OCI-M1 (cell line): ENCODE measurements around the gene CIP2A.
"Not testable (repeated sequence)": the region's sequence is repeated elsewhere in the genome, so short reads cannot be mapped to it uniquely, and the experiment has no call there.

Experiments
- DNase-seq: peaks from one replicate; lab custom pipeline; 2025; lab: John Stamatoyannopoulos, UW

Gene CIP2A

DNA sequence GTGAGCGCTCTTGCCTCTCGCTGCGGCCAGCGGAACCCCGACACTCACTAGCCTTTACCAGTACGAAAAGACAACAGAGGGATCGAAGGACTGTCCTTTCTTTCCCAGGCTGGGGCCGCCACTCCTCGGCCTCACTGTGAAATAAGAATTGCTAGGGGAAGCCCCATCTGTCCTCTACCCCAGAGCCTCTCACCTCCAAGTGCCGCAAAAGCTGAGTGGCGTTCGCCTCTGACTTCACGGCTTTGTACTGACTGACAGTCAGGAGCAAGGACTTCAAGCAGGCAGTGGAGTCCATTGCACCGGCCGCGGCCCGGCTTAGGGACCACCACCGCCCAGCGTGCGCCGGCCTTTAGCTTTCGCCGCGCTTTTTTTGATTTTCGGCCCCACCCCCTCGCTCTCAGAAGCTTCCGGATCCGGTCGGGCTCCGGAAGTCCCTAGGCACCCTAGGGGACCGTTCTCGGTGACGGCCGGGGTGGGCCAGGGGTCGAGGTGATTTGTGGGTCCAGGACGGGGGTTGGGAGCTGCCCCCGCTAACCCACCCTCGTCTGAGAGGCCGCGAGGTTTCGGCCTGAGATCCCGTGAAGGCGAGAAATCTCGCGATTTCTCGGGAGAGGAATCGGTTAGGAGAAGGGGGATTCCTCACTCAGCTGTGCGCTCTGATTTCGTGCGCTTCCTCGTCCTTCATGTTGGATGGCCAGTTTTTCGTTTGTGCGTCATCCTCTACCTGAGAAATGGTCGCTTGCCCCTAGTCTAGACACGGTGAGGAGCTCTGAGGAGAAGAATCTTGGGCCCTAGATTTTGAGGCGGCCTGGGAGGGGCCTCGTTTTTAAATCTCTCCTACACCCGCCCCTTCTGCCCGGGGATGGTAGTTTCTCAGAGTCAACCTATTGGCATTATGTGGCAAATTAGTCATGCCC, at the start of gene CIP2A, which contains the start of gene DZIP3:
Gene CIP2A, minus strand, starts transcription at position 358 of the 917 bp plus-strand sequence. Its CDS starts 63 bp downstream, at position 295.
Gene DZIP3, plus strand, starts transcription at position 642 of the 917 bp plus-strand sequence. CDS start 15,685 bp downstream, outside the sequence.
- DNase-seq, result peak; percentile 97

DNA sequence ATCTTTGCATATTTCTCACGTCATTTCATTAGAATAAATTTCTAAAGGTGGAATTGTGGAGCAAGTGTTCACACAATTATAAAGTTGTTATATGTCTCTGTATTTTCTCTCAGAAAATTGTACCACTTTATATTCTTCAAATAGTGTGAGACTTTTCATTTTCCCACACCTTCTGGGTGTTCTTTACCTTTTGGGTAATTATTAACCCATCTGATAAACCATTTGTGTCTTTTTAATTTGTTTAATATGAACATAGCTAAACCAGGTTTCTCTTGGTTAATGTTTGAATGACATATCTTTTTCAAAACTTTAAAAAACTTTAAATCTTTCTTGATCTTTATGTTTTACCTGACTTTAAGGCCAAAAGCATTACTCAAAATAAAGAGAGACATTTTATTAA, 40.7 kb upstream of the CIP2A start:
- DNase-seq, result no peak

DNA sequence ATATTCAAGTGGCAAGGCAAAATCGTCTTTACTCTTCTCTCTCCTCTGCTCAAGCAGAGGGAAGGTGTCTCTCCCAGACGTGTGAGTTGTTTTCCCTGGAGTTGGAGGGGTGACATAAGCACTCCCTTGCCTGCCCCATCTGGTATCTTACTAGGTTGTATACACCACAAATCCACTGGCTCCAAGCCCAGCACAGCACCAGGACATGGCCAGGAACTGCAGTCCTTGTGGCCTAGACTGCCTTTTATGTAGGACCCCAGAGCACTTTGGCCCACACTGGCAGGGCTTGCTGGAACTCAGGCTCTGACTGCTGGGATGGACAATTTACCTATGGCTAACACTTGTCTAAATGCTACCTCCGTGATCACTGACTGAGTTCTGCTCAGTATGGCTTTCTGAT, 34.3 kb upstream of the CIP2A start:
- DNase-seq, result no peak

DNA sequence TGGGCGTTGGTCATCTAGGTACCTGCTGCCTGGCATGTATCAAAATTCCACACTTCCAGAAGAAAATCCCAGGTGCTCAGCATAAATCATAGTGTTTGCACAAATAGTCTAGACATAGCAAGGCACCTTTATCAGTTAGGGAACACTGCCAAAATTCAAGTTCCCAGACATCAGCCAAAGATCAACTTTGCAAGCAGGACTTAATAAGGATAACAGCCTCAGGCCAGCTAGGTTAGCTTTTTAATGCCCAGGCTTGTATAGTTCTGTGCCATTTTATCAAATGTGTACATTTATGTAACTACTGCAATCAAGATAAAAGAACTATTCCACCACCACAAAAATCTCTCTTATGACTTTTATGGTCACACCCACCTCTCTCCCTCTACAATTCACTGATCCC, 31.0 kb upstream of the CIP2A start:
- DNase-seq, result no peak

DNA sequence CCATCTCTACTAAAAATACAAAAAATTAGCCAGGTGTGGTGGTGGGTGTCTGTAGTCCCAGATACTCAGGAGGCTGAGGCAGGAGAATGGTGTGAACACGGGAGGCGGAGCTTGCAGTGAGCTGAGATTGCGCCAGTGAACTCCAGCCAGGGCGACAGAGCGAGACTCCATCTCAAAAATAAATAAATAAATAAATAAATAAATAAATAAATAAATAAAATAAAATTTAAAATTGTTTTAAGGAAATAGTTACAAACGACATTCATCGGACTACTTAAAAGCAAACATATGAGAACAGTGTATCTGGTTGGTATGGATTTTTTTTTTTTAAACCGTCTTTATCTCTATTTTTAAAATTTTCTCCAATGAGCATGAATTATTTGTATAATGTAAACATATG, 26.9 kb upstream of the CIP2A start:
- not testable (repeated sequence) for DNase-seq

DNA sequence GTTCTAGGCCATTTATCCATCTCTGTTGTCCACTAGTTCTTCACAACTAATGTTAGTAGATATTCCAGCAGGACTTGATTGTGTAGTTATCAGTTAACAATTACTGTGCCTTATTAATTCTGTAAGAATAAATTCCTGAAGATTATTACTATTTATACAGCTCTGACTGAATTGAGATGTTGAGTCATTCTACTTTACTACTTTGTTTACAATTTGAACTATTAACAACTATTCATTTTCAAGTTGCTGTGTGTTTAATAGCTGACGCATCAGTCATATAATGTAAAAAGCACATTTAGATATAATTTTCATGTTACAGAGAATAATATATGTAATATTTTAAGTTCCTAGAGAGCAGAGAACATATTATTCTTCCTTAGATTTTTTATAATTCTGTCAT, 21.4 kb upstream of the CIP2A start:
- DNase-seq, result no peak

DNA sequence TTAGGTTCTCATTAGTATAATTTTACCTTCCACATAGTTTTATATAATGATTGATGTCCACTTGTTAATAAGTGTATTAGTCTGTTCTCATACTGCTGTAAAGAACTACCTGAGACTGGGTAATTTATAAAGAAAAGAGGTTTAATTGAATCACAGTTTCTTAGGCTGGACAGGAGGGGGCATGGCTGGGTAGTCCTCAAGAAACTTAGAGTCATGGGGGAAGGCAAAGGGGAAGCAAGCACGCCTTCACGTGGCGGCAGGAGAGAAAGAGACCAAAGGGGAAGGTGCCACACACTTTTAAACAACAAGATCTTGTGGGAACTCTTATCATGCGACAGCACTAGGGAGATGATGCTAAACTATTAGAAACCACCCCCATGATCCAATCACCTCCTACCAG, 19.5 kb upstream of the CIP2A start:
- peak; percentile 39 for DNase-seq

DNA sequence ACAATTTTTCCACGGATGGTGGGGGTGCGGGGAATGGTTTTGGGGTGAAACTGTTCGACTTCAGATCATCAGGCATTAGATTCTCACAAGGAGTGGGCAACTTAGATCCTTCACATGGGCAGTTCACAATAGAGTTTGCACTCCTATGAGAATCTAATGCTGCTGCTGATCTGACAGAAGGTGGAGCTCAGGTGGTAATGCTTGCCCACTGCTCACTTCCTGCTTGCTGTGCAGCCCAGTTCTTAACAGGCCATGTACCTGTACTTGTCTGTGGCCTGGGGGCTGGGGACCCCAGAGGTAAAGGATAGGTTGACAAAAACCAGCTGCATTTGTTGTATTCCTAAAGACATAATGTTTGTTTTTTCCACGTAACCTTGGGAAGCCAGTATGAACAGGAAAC, 16.3 kb upstream of the CIP2A start:
- DNase-seq, result no peak

DNA sequence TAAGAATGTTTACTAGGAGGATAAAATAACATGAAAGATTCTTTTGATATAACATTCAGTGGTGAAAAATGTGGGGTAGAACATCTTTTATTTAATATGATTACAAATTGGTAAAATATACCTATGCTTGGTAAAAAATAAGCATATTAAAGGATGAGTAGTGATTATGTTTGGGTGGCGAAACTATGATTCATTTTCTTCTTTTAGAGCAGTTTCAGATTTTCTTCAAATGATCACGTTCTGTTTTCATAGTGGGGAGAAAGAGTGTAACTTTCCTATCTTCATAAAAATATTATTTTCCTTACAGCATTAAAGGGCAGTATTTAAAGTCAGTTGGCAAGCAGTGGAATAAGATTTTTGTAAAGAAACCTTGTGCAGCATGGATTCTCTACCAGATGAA, 15.8 kb upstream of the CIP2A start:
- DNase-seq, result no peak

DNA sequence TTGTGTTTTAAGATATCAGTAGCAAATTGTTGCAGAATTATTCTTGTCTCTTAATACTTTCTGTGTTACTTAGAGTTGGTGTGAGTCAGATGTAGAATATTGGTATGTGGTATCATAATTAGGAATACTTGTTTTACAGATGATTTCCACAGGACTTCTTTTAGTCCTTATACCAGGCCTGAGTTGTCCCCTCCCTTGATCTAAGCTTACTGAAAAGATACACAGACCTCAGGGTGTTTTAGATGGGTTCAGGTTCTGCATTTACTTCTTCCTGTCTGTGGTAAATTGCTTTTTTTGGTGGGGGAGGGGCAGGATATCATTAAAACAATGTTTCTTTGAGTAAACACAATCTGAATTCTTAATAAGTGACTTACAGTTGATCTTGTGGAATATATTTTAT, 14.5 kb upstream of the CIP2A start:
- DNase-seq, result peak; percentile 69

DNA sequence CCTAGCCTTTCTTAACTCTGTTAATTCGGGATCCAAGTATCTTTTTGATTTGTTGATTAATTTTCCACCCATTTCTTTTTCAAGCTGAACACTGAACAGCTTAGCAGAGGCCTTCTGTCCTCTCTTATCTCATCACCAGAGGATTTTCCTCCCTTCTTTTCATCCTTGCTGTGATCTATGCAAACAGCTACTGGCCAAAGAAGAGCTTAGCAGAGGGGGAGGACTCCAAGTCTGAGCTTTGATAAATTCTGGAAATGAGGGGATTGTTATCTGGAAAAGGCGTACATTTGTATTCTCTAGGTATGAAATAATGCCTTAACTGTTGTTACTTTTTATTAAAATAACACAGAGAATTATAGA, 13.7 kb upstream of the CIP2A start:
- DNase-seq, result peak; percentile 43

DNA sequence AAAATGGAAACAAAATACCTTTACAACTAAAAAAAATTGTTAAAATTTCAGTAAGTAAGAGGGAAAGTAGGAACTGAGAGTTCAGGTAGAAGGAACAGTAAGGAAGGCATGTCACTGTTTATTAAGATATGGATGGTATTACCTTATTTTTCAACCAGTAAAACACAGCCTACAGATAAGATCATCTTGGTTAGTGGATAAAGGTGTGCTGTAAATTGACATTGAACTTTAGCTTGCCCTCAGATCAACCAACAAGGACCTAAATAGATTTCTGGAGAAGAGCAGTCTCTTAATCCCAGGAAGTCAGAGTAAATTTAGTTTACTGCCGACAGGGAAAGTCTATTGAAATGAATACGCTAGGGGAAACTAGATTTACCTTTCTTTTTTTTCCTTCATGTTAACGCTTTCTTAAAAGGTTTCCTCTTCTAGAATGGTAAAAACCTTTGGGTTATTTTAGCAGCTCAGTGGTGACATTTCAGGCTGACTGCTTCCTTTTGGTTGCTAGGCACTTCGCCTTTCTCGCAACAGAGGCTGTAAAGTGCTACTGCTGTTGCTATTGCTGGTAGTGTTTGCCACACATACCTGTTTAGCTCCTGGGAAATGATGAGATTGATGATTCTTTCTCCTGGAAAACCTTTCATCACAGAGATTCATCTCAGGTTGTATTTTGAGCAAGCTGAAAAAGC, 13.2 kb upstream of the CIP2A start:
- DNase-seq, result no peak

DNA sequence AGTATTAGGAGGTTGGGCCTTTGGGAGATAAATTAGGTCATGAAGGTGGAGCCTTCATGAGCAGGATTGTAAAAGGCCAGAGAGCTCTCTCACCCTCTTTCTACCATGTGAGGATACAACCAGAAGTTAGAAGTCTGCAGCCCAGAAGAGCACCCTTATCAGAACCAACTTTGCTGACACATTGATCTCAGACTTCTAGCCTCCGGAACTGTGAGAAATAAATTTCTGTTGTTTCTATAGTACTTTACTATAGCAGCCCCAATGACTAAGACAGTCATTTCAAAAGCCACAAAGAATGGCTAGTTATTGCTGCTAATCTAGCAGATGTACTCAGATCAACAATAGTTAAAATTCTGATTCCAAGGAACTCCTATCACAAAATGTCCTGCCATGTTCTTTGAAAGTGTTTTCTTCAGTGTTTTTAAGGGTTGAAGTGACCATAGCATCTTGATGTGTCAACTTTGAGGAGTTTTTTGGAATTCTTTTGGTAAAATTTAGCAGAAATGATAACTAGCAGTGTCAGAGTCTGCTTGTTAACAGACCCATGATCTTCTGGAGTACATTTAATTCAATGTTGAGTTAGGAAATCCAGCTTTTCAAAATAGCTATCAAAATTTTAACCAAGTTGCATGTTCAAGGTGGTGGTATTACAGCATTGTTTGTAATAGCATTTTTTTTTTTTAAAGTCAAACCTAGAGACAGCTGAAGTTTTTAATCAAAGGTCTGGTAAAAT, 10.6 kb upstream of the CIP2A start:
- DNase-seq, result peak; percentile 89

DNA sequence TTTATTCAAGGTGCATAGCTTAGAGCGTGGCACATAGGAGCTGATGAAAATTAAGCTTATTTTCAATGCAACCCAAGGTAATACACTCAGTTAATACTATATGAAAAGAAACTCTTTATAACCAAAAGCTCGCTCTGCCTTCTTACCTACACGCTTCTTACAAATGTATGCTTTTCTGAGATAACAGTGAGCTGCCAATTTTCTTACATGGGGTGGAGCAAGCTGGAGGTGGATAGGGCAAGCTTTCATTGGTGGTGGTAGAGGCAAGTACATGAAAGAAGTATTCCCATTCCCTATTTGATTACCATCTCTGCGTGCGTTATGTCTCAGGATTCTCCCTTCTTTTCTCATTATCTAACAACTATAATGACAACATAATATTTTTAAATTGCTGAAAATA, 9.1 kb upstream of the CIP2A start:
- DNase-seq, result peak; percentile 65

DNA sequence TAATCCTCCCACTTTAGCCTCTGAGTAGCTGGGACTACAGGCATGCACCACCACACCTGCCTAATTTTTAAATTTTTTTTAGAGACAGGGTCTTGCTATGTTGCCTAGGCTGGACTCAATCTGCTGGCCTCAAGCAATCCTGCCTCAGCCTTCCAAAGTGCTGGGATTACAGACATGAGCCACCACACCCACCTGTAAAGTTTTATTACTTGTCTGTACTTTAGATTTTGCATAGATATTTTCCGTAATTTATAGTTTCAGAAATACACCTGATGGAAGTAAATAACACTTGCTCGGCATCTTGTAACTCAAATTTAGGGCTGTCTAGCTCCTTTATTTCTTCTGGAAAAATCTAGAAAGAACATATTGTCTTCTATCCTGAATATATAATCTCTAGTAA, 6.1 kb upstream of the CIP2A start:
- DNase-seq, result no peak

DNA sequence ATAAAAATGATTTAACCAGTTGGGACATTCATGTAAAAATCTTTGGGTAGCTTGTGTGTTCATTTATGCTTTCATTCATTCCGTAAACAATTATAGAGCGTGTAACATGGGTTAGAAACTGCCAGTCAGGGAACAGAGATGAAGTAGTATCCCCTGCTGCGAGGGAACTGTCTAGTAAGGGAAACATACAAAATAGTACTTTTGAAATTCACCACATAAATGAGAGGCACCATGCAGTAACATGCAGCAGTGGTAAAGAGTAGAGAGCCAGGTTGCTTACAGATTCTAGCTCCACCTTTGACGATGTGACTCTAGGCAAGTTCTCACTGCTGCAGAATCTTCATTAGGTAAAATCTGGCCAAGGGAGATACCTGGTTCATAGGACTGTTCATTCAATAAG, 1.2 kb upstream of the CIP2A start:
- DNase-seq, result peak; percentile 23

DNA sequence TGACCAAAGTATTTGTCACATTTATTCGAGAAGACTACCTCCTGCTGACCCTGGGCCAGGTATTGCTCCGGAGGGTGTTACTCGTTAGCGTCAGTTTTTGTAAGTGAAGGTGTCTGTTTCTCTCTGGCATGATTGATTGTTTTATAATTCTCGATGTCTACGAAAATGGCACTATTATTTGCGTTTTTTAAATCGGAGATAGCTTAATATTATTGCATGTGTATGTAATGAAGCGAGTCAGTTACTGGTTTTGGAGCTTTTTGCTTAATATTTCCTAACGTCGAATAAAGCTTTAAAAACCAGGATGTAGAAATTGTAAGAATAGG, 723 bp upstream of the CIP2A start:
- no peak for DNase-seq

DNA sequence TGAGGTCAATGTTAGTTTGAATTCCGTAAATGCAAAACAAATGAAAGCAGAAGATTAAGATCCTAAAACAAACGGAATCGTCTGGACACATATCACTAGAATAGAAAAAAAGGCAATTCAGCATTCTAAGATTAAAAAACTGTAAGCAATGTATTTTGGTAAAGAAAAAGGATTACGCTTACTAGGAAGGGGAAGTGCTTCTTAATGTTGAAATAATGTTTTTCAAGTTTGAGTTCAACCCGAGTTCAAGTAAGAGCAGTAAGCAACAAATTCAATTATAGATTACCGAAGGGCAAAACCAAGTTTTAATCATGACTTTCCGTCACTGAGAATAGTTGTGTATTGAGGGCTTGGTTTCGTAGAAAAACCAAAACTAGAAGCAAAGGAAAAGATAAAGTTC, 637 bp downstream of the CIP2A start:
- DNase-seq, result peak; percentile 76

DNA sequence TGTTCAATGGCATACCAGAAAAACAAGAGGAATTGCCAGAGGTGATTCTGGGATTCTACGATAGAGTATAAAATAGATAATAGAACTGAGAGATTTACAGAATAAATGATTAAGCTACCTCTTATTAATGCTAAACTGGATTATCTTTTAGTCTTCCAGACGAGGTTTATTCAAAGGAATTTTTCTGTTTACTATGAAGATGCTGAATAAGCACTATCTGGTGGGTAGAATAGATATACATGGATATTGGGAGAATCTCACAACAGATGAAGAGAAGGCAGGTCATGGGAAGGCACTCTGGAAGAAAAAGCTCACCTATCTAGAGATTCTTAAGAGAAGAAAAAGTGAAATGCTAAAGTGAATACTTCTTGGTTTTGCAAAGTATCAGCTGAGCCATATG, 11.2 kb downstream of the CIP2A start:
- DNase-seq, result no peak

DNA sequence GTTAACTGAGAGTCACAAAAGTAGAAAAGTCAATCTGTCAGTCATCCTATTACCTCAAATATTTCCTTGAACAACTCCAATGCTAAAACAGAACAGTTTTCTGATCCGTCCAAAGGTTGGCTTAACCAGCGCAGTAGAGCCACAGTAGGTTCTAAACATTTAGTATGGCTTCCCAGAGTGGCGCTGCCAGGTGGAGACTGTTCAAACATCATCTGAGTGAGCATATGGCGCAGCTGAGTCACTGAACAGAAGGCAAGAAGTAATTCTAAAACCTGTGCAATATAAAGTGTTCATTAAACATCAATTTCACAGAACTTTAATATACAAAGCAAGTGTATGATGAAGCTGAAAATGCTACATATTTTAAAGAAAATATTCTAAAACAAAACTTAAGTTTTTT, 19.9 kb downstream of the CIP2A start:
- no peak for DNase-seq

DNA sequence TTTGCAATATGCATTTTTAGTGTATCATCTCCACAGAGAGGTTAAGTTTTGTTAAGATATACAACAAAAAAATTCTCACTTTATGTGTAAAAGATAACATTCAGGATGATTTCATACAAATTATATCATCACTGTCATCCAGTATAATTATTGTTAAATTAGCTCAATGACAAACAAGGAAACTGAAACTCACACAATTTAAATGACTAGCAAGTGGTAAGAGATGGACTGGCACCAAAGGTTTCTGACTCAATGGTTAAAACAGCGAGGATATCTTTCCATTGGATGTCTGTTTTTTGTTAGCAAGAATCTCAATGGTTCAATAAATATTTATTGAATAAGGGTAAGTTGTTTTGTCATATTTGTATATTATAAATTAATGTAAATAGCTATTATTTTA, 22.6 kb downstream of the CIP2A start:
- no peak for DNase-seq

DNA sequence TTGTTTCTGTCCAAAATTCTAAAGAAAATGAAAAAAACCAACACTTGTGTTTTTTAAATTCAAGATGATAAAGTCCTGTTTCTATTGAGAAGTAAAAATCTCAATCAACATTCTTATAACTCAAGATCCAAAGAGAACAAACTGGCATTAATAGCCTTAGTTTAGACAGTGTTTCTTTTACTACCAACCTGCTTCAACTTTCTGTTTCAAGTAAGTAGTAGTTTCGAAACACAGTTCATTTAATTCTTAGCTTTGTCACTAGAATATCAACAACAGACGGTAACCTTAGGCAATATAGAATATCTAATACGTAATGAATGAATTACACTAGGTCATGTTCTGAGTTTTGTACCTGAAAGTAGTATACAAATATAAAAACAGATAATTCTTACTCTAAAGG, 23.7 kb downstream of the CIP2A start:
- no peak for DNase-seq

DNA sequence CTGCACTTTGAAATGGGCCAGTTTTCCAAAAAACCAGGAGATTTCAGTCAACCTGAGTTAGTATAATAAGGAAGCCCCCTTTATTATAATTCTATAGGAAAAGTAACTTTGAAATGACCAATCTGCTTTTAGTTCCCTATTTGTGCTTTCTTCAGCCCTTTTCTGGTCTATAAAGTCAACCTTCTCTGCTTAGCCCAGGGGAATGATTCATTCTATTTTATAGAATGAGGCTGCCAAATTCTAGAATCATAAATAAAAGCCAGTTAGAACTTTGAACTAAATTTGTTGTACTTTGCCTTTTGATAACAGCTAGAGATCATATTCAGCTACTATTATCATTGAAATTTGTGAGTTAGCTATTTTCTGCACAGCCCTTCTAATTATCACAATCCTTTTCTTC, 24.7 kb downstream of the CIP2A start:
- peak; percentile 22 for DNase-seq
